HG03575 (cell line): ENCODE results near the gene MAMDC4.
"Not testable (repeated sequence)": the region's sequence is repeated elsewhere in the genome, so short reads cannot be mapped to it uniquely, and the experiment has no call there.

Source experiments
- ATAC-seq: cut with Tn5 transposase; IDR thresholded peaks from one replicate; pipeline ENCODE4 v1.9.1; 2021; ENCODE audit not compliant: unreplicated experiment, insufficient number of reproducible peaks, low FRiP score; ENCODE audit errors: extremely low read depth

The MAMDC4 gene

DNA sequence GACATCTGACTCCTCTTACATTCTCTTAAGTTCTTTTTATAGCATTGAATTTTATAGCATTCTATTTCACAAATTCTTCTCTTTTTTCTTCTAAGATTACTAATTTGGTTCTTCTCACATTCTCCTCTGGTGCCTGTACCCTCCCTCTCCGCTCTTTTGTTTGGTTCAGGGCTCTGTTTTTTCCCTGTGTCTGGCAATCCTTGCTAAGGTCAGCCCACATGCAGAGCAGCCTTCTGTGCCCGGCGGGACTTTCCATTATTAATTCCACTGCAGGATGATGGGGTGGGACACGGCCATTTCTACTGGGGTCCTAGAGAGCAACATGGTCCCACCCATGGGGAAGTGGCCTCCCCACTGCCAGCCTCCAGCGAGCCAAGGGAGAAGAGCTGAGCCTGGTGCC lies 24.3 kb downstream of the MAMDC4 start:
- ATAC-seq: no peak

DNA sequence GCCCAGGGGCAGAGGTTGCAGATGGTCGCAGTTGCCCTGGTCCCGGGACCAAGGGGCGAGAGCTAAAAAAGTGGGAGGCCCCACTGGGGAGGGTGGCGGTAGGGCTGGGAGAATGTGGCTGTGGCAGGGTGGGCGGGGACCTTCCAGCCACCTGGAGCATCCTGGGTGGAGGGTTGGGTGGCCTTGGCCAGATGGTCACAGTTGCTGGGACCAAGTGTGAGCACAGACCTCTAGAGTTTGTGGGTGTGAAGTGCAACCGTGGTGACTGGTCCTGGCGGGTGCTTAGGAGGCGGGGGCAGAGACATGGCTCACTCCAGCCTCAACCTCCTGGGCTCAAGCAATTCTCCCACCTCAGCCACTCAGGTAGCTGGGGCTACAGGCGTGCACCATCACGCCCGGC lies 28.5 kb downstream of the MAMDC4 start:
- ATAC-seq: no peak

DNA sequence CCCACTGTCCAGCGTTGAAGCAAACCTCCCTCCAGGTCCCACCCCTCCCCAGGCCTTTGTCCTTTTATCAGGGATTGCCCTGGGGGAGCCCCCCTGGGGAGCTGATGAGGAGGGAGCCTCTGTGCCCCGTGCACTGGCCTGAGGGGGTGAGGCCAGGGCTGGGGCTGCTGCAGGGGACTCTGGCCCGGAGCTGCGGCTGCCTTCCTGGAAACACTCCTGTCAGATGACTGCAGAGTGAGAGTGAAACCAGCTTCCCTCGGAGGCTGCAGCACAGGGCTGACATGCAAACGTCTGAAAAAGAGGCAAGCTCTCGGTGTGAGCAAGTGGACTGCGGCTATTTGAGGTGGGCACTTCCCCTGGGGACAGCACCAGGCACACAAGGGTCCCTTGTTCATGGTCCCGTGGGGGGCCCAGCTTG lies 29.6 kb downstream of the MAMDC4 start:
- no peak for ATAC-seq

DNA sequence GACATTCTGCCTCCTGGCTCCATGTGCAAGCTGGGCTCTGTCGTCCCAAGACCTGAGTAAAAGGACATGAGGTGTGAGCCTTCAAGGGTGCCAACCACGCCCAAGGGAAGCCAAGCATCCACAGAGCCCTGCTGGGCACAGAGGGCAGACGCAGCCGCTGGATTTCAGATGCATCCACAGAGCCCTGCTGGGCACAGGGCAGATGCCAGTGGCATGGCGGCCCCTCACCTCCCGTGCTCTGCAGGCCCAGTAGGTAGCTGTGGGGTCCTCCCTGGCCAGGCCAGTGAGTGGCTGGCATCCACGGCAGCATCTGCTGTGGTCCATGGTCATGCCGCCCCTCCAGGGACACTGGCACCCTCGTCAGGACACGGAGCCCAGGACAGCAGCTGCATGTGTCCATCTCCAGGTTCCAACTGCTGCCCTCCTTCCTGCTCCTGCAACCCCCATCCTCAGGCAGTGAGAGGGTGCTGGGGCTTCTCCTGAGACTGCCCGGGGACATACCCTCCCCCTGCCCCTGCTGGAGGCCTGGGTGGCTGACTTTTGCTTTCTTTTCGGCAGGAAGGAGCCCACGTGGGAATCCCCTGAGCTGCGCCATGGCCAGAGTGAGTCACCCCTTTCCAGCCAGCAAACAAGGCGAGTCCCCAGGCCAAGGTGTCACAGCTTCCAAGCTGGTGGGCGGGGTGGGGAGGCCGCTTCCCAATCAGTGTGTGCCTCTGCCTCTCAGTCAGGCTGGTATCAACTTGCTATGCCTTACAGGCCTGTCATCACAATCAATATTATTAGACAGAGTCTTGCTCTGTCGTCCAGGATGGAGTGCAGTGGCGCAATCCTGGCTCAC lies 30.2 kb downstream of the MAMDC4 start:
- no peak for ATAC-seq

DNA sequence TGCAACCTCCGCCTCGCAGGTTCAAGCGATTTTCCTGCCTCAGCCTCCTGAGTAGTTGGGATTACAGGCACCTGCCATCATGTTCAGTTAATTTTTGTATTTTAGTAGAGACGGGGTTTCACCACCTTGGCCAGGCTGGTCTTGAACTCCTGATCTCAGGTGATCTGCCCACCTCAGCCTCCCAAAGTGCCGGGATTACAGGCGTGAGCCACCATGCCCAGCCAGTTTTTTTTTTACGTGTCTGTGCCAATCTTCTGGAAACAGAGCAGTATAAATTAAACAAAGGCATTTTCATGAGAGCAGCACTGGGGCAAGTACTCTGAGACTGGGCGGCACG lies 30.8 kb downstream of the MAMDC4 start:
- ATAC-seq: not testable (repeated sequence)

DNA sequence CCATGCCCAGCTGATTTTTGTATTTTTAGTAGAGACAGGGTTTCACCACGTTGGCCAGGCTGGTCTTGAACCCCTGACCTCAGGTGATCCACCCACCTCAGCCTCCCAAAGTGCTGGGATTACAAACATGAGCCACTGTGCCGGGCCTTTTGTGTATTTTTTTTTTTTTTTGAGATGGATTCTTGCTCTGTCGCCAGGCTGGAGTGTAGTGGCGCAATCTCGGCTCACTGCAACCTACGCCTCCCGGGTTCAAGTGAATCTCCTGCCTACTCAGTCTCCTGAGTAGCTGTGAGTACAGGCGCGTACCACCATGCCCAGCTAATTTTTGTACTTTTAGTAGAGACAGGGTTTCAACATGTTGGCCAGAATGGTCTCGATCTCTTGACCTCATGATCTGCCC lies 31.5 kb downstream of the MAMDC4 start:
- not testable (repeated sequence) for ATAC-seq

DNA sequence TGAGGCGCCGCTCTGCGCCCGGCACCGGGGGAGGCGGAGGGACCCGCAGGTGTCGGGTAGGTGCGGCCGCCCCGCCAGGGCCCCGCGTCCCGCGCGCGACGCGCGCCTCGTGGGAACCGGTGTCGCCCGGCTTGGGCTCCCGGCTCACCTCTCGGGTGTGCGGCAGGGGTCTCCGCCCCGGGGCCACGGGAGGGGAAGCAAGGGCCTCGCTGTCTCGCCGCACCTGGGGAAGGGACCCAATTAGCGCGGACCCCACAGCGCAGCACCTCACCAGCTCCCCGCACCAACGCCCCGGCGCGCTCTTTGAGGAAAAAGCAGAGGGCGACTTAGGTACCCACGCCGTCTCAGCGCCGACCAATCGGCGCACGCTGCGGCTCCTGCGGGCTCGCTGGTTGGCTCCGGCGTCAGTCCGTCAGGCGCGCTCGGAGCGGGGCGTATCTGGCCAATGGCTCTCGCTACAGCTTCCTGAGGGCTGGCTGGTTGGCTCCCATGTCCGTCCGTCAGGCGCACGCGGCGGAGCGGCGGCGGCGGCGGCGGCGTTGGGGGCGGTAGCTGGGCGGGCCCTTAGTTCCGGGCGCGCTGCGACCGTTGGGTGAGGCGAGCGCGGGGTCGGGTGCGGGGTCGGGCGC lies 33.9 kb downstream of the MAMDC4 start, which contains the start of gene TRAF2:
TRAF2 (plus strand) TSS at position 567 of the 629 bp plus-strand sequence. CDS start 12,225 bp downstream, outside the sequence.
- ATAC-seq: no peak

DNA sequence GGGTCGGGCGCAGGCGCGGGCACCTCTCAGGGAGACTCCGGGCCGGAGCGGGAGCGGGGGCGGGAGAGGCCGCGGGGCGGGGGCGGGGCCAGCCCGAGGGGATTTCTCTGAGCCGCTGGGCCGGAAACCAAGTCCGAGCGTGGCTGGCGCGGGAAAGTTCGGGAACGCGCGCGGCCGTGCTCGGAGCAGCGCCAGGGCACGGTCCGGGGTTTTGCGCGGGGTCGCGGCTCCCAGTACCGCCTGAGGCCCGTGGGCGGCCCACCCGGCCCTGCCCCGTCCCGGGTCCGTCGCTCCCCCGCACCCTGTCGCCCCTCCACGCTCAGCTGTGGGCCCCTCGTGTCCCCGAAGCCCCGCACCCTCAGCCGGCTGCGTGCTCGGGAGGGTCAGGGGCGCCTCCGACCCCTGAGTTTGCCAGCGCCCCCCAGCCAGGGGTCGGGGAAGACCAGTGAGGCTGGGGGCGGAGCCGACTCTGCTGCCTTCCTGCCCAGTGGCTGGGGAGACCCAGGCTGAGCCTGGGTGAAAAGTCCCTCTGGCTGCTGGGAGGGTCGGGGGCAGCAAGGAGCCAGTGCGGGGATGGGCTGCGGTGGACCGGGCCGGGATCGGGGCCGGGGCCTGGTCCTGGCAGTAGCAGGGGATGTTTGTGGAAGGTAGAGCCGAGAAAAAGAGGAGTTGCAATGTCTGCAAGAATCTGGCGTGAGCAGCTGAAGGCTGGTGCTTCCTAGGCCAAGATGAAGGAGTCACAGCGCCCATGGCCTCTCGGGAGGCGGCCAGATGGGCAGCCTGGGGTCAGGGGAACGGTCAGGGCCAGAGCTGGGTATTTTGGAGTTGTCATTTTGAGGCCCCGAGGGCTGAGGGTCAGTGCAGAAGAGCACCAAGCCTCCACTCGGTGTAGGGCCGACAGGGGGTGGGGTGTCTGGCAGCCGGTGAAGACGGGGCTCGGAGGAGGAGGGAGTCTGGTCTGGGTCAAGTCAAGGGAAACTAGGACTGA lies 34.8 kb downstream of the MAMDC4 start:
- no peak for ATAC-seq

DNA sequence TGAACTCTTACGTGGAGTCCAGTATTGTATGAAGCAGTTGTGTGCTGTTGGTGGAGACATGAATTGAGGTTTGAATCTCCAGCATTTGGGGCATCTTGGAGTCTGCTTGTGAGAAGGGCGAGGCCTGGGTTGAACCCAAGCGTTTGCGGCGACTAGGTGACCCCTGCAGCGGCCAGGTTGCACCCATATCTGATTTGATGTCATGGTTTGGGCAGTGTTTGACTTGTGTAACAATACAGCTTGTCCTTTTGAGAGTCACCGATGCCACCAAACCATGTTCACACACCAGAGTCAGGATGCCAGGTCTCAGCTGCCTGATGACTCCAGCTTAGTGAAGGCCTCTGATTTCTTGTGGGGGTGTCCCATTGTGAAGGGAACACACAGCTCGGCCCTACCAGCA lies 36.3 kb downstream of the MAMDC4 start:
- ATAC-seq: no peak

DNA sequence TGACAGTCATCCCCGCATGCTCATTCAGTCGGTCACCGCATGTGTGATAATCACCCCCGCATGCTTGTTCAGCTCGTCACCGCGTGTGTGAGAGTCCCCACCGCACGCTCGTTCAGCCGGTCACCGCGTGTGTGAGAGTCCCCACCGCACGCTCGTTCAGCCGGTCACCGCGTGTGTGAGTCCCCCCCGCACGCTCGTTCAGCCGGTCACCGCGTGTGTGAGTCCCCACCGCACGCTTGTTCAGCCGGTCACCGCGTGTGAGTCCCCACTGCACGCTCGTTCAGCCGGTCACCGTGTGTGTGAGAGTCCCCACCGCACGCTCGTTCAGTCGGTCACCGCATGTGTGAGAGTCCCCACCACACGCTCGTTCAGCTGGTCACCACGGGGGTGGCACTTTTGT lies 37.7 kb downstream of the MAMDC4 start:
- no peak for ATAC-seq

DNA sequence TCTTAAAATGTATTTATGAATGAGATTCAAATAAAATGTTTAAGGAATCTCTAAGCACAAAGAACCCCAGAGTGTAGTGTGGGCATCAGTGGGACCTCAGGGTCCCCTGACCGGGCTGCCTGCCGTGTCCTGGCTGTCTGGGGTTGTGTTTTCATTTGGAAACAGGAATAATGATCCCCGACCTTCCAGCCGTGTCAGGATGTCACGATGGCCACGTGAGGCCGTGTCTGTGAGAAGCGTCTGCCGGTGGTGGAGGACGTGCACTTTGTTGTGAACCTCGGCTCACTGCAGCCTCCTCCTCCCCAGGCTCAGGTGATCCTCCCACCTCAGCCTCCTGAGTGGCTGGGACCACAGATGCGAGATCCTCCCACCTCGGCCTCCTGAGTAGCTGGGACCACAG lies 38.5 kb downstream of the MAMDC4 start:
- no peak for ATAC-seq

DNA sequence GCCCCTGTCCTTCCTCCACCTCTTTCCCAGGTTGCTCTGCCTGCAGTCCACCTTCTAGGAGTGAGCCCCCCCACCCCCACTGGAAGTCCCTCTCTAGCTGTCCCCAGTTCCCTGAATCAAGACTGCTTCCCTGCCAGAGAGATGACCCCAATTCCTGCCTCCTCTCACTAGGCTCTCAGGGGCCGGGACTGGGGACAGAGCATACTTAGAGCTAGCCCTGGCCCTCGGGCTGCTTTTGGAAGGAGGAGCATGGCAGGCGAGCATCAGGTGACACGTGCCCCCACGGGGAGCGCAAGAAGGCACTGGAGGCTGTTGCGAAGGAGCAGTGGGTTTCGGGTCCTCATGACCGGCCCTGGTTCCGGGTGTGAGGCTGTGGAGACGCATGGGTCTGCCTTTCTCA lies 43.9 kb downstream of the MAMDC4 start:
- ATAC-seq: no peak

DNA sequence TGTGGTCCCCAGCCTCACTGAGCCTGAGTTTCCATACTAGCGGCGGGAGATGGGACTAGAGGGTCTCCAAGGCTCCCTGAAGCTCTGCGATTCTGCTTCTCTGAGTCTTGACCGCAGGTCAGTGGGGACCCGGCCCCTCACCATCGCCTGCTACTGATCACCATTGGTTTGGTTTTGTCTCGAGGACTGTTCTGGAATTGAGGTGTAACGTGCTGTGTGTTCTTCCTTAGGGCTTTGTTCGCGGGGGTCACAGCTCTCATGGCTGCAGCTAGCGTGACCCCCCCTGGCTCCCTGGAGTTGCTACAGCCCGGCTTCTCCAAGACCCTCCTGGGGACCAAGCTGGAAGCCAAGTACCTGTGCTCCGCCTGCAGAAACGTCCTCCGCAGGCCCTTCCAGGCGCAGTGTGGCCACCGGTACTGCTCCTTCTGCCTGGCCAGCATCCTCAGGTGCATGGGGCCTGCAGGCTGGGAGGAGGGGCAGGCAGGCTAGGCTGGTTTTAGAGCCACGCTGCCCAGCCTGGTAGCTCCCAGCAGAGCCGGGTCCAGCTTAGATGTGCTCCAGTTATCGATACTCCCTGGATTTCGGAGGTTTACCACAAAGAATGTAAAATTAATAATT lies 46.4 kb downstream of the MAMDC4 start:
- no peak for ATAC-seq

DNA sequence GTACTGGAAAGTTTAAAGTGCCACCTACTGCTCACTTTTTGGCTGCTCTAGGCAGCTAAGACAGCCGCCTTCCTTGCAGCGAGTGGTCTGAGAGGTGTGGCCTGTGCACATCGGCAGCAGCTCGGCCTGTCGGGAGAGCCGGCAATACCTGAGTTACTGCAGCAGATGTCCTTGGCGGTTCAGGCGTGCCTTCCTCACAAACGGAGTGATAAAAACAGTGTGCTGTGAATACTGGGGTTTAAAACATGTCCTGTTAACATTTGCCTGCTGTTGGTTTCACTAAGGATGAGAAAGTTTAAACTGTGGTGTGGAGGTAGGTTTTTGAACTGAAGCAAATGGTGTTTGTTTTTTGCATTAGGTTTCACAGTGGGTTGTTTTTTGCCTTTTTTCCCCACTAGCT lies 47.0 kb downstream of the MAMDC4 start:
- no peak for ATAC-seq

DNA sequence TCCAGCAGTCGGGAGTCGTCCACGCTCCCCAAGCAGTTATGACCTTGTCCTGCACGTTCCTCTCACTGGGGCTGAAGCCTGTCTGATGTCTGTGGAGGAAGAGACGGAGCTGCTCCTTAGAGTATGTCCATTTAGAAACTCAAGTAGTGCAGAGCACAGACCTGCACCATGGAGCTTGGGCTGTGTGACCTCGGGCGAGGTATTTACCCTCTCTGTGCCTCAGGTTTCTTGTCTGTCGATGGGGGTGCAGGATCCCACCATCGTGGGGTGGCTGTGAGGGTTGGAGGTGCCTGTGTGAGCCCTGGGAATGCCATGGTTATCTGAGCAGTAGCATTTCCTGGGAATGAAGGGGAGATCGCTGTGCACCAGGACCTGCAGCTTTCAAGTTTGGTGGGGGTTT lies 48.4 kb downstream of the MAMDC4 start:
- no peak for ATAC-seq

DNA sequence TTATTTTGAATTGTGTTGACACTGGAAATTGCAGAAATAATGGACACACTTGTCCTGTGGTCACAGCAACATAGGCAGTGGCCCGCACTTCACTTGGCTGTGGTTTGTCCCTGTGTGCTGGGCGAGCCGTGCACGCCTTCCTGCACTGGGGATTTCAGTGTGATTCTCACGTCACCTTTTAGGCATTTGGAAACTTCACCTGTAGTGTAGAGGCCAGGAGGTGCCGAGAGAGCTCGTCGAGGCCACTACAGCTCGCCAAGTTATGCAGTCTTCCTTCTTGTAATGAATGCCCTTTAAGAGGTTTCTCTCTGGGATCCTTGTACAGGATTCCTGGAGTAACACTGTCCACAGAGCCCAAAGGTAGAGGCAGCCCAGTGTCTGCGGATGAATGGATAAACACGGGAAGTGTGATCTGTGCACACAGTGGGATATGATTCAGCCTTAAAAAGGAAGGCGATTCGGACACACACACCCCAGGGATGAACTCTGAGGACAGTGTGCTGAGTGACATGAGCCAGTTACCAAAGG lies 48.9 kb downstream of the MAMDC4 start:
- no peak for ATAC-seq

DNA sequence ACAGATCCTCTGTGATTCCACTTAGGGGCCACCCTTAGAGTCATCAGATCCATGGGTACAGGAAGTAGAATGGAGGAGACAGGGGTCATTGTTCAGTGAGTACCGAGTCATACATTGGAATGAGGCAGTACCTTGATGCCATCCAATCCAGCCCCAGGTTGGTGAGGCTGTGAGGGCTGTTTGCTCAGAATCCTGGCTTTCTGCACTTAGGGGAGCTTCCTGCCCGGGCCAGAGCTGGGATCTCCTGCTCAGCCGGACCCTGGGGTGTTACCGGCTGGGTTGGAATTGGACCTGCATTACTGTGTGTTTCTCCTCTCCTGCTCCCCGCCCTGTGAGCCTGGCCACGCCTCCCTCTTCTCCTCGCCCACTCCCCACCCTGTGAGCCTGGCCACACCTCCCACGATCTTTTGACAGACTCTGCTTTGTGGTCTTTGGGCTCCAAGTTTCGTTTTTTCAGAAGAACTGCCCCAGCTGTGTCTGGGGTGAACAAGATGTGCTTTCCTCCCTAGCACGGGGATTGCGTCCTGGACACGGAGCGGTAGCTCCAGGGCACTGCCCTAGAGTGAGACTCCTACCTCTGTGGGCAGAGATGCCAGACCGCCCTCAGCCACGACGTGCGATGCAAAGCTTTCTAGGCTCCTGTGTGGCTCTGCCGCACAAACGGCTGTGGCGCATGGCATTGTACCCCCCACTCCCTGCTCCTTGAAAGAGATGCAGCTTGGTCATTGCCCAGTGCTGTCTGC lies 49.5 kb downstream of the MAMDC4 start:
- no peak for ATAC-seq

DNA sequence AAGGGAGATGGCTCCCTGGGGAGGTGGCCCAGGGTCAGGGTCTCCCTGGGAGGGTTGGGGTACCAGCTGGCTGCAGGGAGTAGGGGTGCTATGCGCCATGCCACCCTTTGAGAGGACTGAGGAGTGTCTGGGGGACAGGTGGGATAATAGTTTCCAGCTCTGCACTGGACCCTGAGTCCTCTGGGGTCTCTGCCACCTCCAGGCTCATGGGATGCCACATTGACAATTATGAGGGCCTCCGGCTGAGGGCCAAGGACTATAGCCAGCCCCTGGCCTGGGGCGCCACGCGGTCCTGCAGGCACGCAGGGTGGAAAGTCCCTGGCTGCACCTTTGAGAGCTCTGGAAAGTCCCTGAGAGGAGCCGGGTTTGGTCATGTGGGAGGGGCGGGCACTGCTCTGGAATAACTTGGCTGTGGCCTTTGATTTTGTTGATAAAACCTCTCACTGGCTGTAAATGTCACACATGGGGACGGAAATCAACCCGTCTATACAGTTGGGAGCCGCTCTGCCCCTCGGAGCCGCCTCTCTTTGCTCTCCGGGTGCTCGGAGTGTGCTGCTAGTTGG lies 50.2 kb downstream of the MAMDC4 start:
- no peak for ATAC-seq
